Spleen (tissue), 11 donors: ENCODE measurements around the gene CNTROB. TPM values are rescaled to one million over a fixed set of nuclear protein-coding genes. Genes with fewer than 3 reads are reported as not detected.

Experiments used
- DNase-seq: peaks from one replicate; pipeline ENCODE4 v3.0.0-alpha.2; 2020
- H3K27ac ChIP-seq, 8 donors: fragments of 200-600 bp; sonication (generic) in 7 of 8; 1 replicate in 4 of 8; 2 replicates in 4 of 8; pipeline versions ENCODE4 v1.5.0 to v1.8.0; 2016 to 2021; ENCODE audit warnings: inconsistent platforms in 4 of 8, mild to moderate bottlenecking in 4 of 8, moderate library complexity in 1 of 8
- H3K27me3 ChIP-seq, 7 donors: fragments of 200-600 bp; sonication (generic) in 6 of 7; replicated peaks in 1 of 7; 1 replicate in 4 of 7; 2 replicates in 3 of 7; pipeline versions ENCODE4 v1.5.0 to v1.8.0; 2016 to 2021; ENCODE audit warnings: inconsistent platforms in 3 of 7, mild to moderate bottlenecking in 1 of 7
- H3K36me3 ChIP-seq, 6 donors: fragments of 200-600 bp; sonication (generic) in 5 of 6; 1 replicate in 4 of 6; 2 replicates in 2 of 6; pipeline versions ENCODE4 v1.5.0 to v1.8.0; 2016 to 2021; ENCODE audit warnings: inconsistent platforms in 2 of 6
- H3K4me1 ChIP-seq, 6 donors: fragments of 200-600 bp; sonication (generic) in 5 of 6; 1 replicate in 3 of 6; 2 replicates in 3 of 6; pipeline versions ENCODE4 v1.5.0 to v1.8.0; 2016 to 2021; ENCODE audit warnings: inconsistent platforms in 3 of 6
- H3K4me3 ChIP-seq, 8 donors: fragments of 200-600 bp; sonication (generic) in 7 of 8; 1 replicate in 4 of 8; 2 replicates in 4 of 8; pipeline versions ENCODE4 v1.5.0 to v1.8.0; 2016 to 2021; ENCODE audit warnings: inconsistent platforms in 4 of 8, mild to moderate bottlenecking in 4 of 8, moderate library complexity in 2 of 8
- H3K9me3 ChIP-seq, 8 donors: fragments of 200-600 bp; sonication (generic) in 7 of 8; 1 replicate in 4 of 8; 2 replicates in 4 of 8; pipeline versions ENCODE4 v1.5.0 to v1.8.0; 2016 to 2021; ENCODE audit warnings: inconsistent platforms in 4 of 8
- POLR2A ChIP-seq, 3 donors: fragments of 450-650 bp; IDR thresholded peaks; one replicate each; pipeline ENCODE4 v1.5.1; 2017; ENCODE audit warnings: antibody characterized with exemption in 3 of 3, mild to moderate bottlenecking in 1 of 3
- POLR2AphosphoS5 ChIP-seq, 3 donors: sonication (generic); formaldehyde crosslinking; IDR thresholded peaks; one replicate each; pipeline ENCODE4 v1.5.1; 2017; ENCODE audit warnings: antibody characterized with exemption in 3 of 3
- WGBS, 5 donors: extraction: QIAGEN DNeasy Blood & Tissue Kit in 3 of 5; methylation state at CpG; one replicate each; pipeline versions ENCODE4 v1.1.5 to v1.1.7; 2013 to 2018; 5-methylcytosine and 5-hydroxymethylcytosine counted together
- intact Hi-C: fragments of 100-400 bp; cut with DNase I; formaldehyde crosslinking; loops from one replicate; pipeline ENCODE4 v1.15.0; 2023; ENCODE audit warnings: low total_unique reads
- polyA plus RNA-seq, 3 donors: library from polyadenylated mRNA; stranded (reverse); fragments of 200-250 nt; gene quantifications; one replicate each; pipeline ENCODE4 v1.2.1, GENCODE V29; 2013
- total RNA-seq, 7 donors: library from RNA; depleted of rRNA in 3 of 7; stranded (reverse); fragments of >200 nt in 3 of 7; fragmentation: NEBNext Ultra II Directional in 4 of 7; extraction: Animal tissue kit (Norgen Biotek cat#: 25700) in 4 of 7; gene quantifications; one replicate each; pipeline versions ENCODE4 v1.1.0 to v1.2.1, GENCODE V29; 2016 to 2021
- TF ChIP-seq, protein P1 (sequence below), 11 experiments: fragments of 200-600 bp in 7 of 11; fragments of 450-650 bp in 4 of 11; sonication (generic) in 4 of 11; IDR thresholded peaks in 8 of 11; conservative IDR thresholded peaks in 3 of 11; 1 replicate in 7 of 11; 2 replicates in 4 of 11; pipeline versions ENCODE4 v1.4.0 to v1.8.0; 2016 to 2021; ENCODE audit warnings: antibody characterized with exemption in 11 of 11, inconsistent platforms in 4 of 11, mild to moderate bottlenecking in 1 of 11
- donor health status: healthy with polysubstance abuse.
- donor health status: DM: no; HTN: no; CAD: no; lungs with moderate emphysema.
- donor health status: DM: no; HTN: no; CAD: no.
- donor health status: Bipolar disorder and iron deficiency.
- donor health status: healthy.
- donor health status: DM: no; HTN: no; CAD: no.
- donor health status: DM: yes; HTN: yes; CAD: no.

CNTROB gene
- total and polyA plus RNA-seq, 10 donors: 19.6 to 27.1 (median 24.7) TPM

DNA sequence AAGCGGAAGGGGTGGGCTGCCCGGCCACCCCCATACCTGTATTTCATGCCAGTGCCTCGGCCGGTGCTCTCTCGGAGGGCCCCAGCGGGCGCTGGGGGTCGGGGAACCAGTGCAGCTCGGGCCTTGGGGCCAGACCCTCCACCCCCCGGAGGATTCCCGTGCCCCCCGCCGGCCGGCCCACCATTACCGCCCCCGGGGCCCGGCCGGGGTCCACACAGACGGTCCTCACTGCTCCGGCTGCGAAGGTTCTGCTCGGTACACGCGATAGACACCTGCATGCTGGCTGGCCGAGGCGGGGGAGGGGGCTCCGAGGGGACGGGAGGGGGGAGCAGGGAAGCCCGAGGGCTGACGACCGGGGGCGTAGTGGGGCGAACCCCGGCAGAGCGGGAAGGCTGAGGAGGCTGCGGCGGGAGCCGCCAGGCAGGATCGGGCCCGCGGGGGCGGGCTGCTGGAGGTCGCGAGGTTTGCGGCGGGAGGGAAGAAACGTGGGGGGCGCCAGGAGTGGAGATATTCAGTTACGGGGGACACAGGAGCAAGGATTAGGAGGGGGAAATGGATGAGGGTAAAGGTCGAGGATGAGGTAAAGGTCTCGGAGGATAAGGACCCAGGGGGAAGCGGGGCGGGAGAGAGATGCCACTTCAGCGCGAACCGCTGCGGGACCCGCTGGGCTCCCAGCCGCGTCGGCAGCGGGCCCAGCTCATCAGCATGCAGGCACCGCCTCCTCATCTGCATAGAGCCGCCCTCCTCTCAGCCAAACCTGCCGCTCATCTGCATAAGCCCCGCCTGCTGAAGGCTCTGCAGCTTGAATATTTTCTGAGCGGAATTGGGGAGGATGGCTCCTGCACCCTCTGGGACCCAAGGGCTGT, 2.6 kb upstream of the CNTROB start, which contains the start of gene KCNAB3:
Gene KCNAB3 (minus strand): TSS at position 699 of the 866 bp plus-strand sequence. CDS start 421 bp downstream, at position 278.
- Histone ChIP-seq H3K4me1 (peaks cover 11 to 49% (median 36%) of the 10 kb centered on the region in 6 donors), H3K9me3 (no peaks in the 10 kb centered on the region), H3K27ac (no peak within 1 kb of the TSS), H3K27me3 (no peaks in the 10 kb centered on the region), H3K36me3 (peaks cover 0 to 47% (median 3%) of the 10 kb centered on the region in 6 donors), H3K4me3 (peak within 1 kb of the TSS in 2 of 8 donors; percentile 13 to 93)
- WGBS, 5 donors: 38 to 78% (median 52%) methylated on average over 61 to 67 of the region's 67 CpGs
- DNase-seq: peak; percentile 83
- intact Hi-C loops: no loop called here
- TF ChIP-seq, protein P1, sequence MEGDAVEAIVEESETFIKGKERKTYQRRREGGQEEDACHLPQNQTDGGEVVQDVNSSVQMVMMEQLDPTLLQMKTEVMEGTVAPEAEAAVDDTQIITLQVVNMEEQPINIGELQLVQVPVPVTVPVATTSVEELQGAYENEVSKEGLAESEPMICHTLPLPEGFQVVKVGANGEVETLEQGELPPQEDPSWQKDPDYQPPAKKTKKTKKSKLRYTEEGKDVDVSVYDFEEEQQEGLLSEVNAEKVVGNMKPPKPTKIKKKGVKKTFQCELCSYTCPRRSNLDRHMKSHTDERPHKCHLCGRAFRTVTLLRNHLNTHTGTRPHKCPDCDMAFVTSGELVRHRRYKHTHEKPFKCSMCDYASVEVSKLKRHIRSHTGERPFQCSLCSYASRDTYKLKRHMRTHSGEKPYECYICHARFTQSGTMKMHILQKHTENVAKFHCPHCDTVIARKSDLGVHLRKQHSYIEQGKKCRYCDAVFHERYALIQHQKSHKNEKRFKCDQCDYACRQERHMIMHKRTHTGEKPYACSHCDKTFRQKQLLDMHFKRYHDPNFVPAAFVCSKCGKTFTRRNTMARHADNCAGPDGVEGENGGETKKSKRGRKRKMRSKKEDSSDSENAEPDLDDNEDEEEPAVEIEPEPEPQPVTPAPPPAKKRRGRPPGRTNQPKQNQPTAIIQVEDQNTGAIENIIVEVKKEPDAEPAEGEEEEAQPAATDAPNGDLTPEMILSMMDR (IDR thresholded peaks at IDR 0.05 in 8 of 11, conservative IDR thresholded peaks at IDR 0.05 in 3 of 11): no peak
- no peak for TF ChIP-seq POLR2A (IDR thresholded peaks at IDR 0.05)
- TF ChIP-seq POLR2AphosphoS5 (IDR thresholded peaks at IDR 0.05): peak in 2 of 3 donors; percentile 16 to 47

DNA sequence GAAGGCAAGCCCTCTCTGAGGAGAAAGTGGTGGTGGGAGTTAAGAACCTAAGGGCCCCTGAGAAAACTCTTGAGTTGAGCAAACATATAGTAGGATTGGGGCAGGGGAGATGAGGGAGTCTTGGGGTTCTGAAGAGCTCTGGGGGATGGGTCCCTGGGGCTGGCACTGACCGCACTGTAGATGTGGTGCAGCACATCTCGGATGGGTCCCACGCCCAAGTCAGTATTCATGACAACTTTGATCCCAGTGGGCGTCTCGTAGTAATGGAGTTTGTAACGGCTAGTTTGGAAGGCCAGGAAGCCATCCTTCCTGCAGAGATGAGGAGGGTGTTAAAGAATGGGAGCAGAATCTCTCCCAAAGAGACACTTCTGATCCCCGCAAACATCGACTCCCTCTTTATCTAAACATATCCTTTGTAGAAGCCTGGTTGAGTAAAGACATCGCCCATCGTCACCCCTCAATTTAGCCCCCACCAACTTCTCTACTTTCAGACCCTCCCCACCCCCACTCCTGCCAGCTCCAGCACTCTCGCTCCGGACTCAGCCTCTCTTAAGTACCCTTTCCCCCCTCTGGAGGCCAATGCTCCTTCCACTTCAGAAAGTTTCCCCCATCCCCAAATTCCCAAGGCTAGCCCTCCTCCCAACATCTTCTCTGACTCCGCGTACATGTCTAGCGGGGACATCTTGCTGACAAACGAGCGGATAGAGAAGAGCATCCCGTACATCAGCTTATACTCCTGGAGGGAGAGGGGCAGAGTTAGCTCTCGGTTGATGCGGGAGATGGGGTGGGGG, 970 bp upstream of the CNTROB start:
- H3K4me3 ChIP-seq: peak overlapping the region; percentile 67 to 93 (median 78)
- H3K27ac ChIP-seq: peak overlapping the region; percentile 70 to 96 (median 90)
- DNase-seq: no peak
- WGBS, 5 donors: 43 to 51% (median 45%) methylated on average over 20 of the region's 20 CpGs
- TF ChIP-seq, protein P1 (IDR thresholded peaks at IDR 0.05 in 8 of 11, conservative IDR thresholded peaks at IDR 0.05 in 3 of 11): no peak
- no peak for TF ChIP-seq POLR2AphosphoS5 (IDR thresholded peaks at IDR 0.05)
- TF ChIP-seq POLR2A (IDR thresholded peaks at IDR 0.05): no peak
- H3K9me3 ChIP-seq: no peaks in the 10 kb centered on the region
- intact Hi-C loops: no loop called here
- no peaks in the 10 kb centered on the region for H3K27me3 ChIP-seq
- H3K36me3 ChIP-seq: peaks cover 0 to 63% (median 8%) of the 10 kb centered on the region in 6 donors
- peaks cover 11 to 55% (median 36%) of the 10 kb centered on the region in 6 donors for H3K4me1 ChIP-seq

DNA sequence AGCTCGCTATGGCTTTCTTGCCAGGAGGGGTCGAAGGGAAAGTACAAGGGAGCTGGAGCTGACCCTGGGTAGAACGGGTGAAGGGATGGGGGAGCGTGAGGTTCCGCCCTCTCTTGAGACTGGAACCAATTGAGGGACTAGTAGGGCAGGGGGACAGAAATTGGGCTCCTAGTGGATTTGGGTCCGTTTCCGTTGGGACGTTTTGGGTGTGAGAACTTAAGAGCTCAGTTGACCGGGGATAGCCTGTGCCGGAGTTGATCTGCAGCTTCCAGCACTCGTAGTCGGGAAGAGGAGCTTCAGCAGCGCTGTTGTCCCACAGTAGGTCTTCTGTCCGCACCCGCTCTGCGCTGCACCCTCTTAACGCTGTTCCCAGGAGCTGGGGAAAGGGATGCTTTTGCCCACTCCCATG, 481 bp downstream of the CNTROB start:
- peaks cover 0 to 69% (median 19%) of the 10 kb centered on the region in 6 donors for H3K36me3 ChIP-seq
- TF ChIP-seq, protein P1 (IDR thresholded peaks at IDR 0.05 in 8 of 11, conservative IDR thresholded peaks at IDR 0.05 in 3 of 11): no peak
- TF ChIP-seq POLR2AphosphoS5 (IDR thresholded peaks at IDR 0.05): no peak
- TF ChIP-seq POLR2A (IDR thresholded peaks at IDR 0.05): no peak
- H3K4me3 ChIP-seq: peak overlapping the region; percentile 67 to 93 (median 78)
- no peaks in the 10 kb centered on the region for H3K9me3 ChIP-seq
- 0 to 1% (median 0%) methylated on average over 16 to 17 of the region's 17 CpGs for WGBS, 5 donors
- peak; percentile 84 for DNase-seq
- H3K27ac ChIP-seq: peak overlapping the region; percentile 60 to 96 (median 90)
- intact Hi-C loops: no loop called here
- H3K27me3 ChIP-seq: no peaks in the 10 kb centered on the region
- H3K4me1 ChIP-seq: peaks cover 11 to 55% (median 36%) of the 10 kb centered on the region in 6 donors
